Posterior cingulate gyrus (tissue), 11 donors: ENCODE results near the gene FOXC1.

Experiments
- DNase-seq, 10 donors: peaks; one replicate each; pipeline versions ENCODE4 v3.0.0 to v3.0.0-alpha.2; 2020 to 2021; ENCODE audit warnings: mixed read lengths in 3 of 10
- intact Hi-C: fragments of 100-400 bp; cut with DNase I; formaldehyde crosslinking; loops from one replicate; pipeline ENCODE4 v1.15.1; 2023

FOXC1 gene

GRCh38 chr6:1659816-1660215 is 50.1 kb downstream of the FOXC1 start:
- DNase-seq: no peak
- intact Hi-C loops: no loop called here

- no peak for DNase-seq
- intact Hi-C loops: no loop called here
Observed at GRCh38 chr6:1662534-1662933, 52.8 kb downstream of the FOXC1 start.
